Ascending aorta (tissue), 2 donors: ENCODE data around the gene ARHGEF10L. TPM values are rescaled to one million over a fixed set of nuclear protein-coding genes. Genes with fewer than 3 reads are reported as not detected.

ENCODE experiments used
- DNase-seq, 2 donors: peaks; one replicate each; pipeline ENCODE4 v3.0.0-alpha.2; 2019; ENCODE audit warnings: low spot score in 2 of 2
- H3K27ac ChIP-seq, 2 donors: fragments of 200-600 bp; sonication (generic); one replicate each; pipeline ENCODE4 v1.5.1; 2016 to 2017; ENCODE audit warnings: mild to moderate bottlenecking in 1 of 2
- H3K27me3 ChIP-seq: fragments of 200-600 bp; sonication (generic); one replicate; pipeline ENCODE4 v1.5.1; 2017
- H3K36me3 ChIP-seq, 2 donors: fragments of 200-600 bp; sonication (generic); one replicate each; pipeline ENCODE4 v1.5.1; 2016
- H3K4me1 ChIP-seq, 2 donors: fragments of 200-600 bp; sonication (generic); one replicate each; pipeline ENCODE4 v1.5.1; 2016 to 2017; ENCODE audit warnings: mild to moderate bottlenecking in 1 of 2
- H3K4me3 ChIP-seq, 2 donors: fragments of 200-600 bp; sonication (generic); one replicate each; pipeline ENCODE4 v1.5.1; 2016 to 2017; ENCODE audit warnings: mild to moderate bottlenecking in 1 of 2
- H3K9me3 ChIP-seq, 2 donors: fragments of 200-600 bp; sonication (generic); one replicate each; pipeline ENCODE4 v1.5.1; 2016
- CTCF ChIP-seq, 3 experiments: fragments of 200-600 bp in 2 of 3; fragments of 450-650 bp in 1 of 3; sonication (generic) in 2 of 3; IDR thresholded peaks; one replicate each; pipeline ENCODE4 v1.5.1; 2016 to 2019; ENCODE audit warnings: antibody characterized with exemption in 3 of 3, mild to moderate bottlenecking in 1 of 3, moderate library complexity in 1 of 3
- intact Hi-C: fragments of 100-400 bp; cut with DNase I; formaldehyde crosslinking; loops from one replicate; pipeline ENCODE4 v1.15.1; 2023
- total RNA-seq: library from RNA; depleted of rRNA; stranded (reverse); fragments of >200 nt; gene quantifications from one replicate; pipeline ENCODE4 v1.1.0, GENCODE V29; 2016

The ARHGEF10L gene
- total RNA-seq, 1 donor from 2014 or later: 177 TPM

DNA sequence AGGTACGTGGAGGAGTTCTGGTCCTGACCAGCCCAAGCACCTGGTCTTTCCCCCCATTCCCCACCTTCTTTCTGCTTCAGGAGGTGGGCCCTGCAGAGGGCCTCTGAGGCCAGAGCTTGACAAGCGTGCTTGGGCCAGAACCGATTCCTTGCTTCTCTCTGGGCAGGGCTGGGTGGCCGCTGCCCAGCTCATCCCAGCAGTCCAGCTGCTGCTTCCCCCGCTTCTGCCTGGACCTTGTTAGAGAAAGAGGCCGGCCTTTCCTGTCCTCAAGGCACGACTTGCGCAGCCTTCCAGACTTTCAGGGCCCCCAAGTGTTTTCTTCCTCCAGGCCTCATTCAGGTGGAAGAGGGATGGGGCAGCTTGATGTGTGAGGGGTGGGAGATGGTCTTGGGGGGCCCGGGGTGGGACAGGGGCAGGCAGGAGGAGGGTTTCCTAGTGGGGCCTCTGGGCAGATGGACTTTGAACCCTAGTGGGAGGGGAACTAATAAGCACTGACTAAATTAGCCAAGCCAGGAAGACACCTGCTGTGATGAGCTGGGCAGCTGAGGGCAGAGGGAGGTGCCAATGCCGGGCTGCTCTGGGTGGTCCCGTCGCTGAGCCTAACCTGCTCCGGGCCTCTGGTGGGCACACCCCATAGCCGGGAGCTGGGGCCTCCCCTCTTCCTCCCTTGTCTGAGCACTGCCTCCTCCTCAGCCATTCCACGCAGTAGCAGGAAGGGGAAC, 36.5 kb downstream of the ARHGEF10L start:
- TF ChIP-seq CTCF (IDR thresholded peaks at IDR 0.05): no peak
- Histone ChIP-seq H3K9me3 (no peaks in the 10 kb centered on the region), H3K4me1 (peaks cover 29 to 73% of the 10 kb centered on the region in 2 donors), H3K4me3 (peak overlapping the region in 1 of 2 donors; percentile 23), H3K36me3 (no peaks in the 10 kb centered on the region), H3K27ac (peak overlapping the region; percentile 95 to 98), H3K27me3 (no peaks in the 10 kb centered on the region)
- intact Hi-C loops: no loop called here
- no peak for DNase-seq

DNA sequence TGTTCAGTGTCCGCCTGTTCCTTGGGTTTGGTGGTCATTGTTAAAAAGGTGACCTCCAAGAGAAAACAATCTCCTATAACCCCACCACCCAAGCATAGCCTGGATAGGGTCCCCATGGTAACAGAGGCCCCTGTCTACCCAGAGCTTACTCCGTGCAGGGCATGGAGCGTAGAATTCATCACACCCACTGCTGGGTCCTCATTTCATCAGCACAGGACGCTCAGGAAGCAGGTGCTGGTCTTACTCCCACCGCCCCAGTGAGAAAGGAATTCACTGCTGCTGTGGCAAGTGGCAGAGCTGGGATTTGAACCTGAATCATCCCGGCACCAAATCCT, 37.0 kb downstream of the ARHGEF10L start:
- Histone ChIP-seq H3K27me3 (no peaks in the 10 kb centered on the region), H3K9me3 (no peaks in the 10 kb centered on the region), H3K4me3 (no peak overlapping the region), H3K36me3 (peaks cover 0 to 4% of the 10 kb centered on the region in 2 donors), H3K4me1 (peaks cover 29 to 75% of the 10 kb centered on the region in 2 donors), H3K27ac (peak overlapping the region; percentile 95 to 98)
- DNase-seq: no peak
- intact Hi-C loops: no loop called here
- TF ChIP-seq CTCF (IDR thresholded peaks at IDR 0.05): no peak

DNA sequence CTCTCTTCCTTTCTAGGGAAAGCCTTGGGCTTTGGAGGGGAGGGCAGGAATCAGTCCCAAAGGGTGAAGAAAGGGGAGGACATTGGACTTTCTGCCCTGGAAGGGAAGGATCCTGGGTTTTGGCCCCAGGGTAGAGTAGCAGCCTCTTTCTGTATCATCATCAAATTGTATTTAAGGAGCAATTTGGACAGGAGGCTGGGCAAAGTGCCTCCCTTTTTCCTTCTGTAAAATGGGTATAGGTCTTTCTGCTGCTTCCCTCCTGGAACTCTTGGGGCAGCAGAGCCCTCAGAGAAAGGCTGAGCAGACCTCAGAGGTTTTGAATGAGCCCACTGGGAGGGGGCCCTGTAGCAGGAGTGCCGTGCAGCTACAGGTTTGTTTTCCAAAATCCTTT, 38.4 kb downstream of the ARHGEF10L start:
- intact Hi-C loops: no loop called here

GRCh38 chr1:17579951-17580939, 40.7 kb downstream of the ARHGEF10L start:
- DNase-seq: no peak
- intact Hi-C loops: no loop called here
- no peak overlapping the region for H3K4me3 ChIP-seq
- no peaks in the 10 kb centered on the region for H3K9me3 ChIP-seq
- peaks cover 7 to 9% of the 10 kb centered on the region in 2 donors for H3K36me3 ChIP-seq
- H3K27me3 ChIP-seq: no peaks in the 10 kb centered on the region
- peaks cover 13 to 59% of the 10 kb centered on the region in 2 donors for H3K4me1 ChIP-seq
- TF ChIP-seq CTCF (IDR thresholded peaks at IDR 0.05): no peak
- H3K27ac ChIP-seq: peak overlapping the region; percentile 95 to 98

More for the DNA sequence above, 38.4 kb downstream of the ARHGEF10L start:
- no peak for TF ChIP-seq CTCF (IDR thresholded peaks at IDR 0.05)
- peaks cover 5 to 7% of the 10 kb centered on the region in 2 donors for H3K36me3 ChIP-seq
- DNase-seq: no peak
- no peaks in the 10 kb centered on the region for H3K9me3 ChIP-seq
- H3K27ac ChIP-seq: peak overlapping the region; percentile 95 to 98
- no peaks in the 10 kb centered on the region for H3K27me3 ChIP-seq
- H3K4me3 ChIP-seq: no peak overlapping the region
- peaks cover 29 to 77% of the 10 kb centered on the region in 2 donors for H3K4me1 ChIP-seq

GRCh38 chr1:17581389-17582123, 42.1 kb downstream of the ARHGEF10L start:
- Histone ChIP-seq H3K27me3 (no peaks in the 10 kb centered on the region), H3K4me3 (no peak overlapping the region), H3K36me3 (peaks cover 7 to 9% of the 10 kb centered on the region in 2 donors), H3K27ac (peak overlapping the region; percentile 67 to 70), H3K9me3 (no peaks in the 10 kb centered on the region), H3K4me1 (peaks cover 10 to 57% of the 10 kb centered on the region in 2 donors)
- DNase-seq: no peak
- TF ChIP-seq CTCF (IDR thresholded peaks at IDR 0.05): no peak
- intact Hi-C loops: no loop called here
